HCT116 (cell line): Measurements from ENCODE around the gene XYLT1. TPM values are rescaled to one million over a fixed set of nuclear protein-coding genes. Genes with fewer than 3 reads are reported as not detected.

ENCODE experiments used
- ATAC-seq: fragments of 200-7000 bp; cut with Tn5 transposase; 2 replicates; pipeline ENCODE4 v1.9.1; 2020; ENCODE audit warnings: mild to moderate bottlenecking, moderate library complexity
- BruUV-seq: library from RNA; stranded (reverse); fragments of 400-500 nt; replicated peaks from 2 replicates; lab custom pipeline; 2021; lab: Mats Ljungman, UMichigan
- CTCF ChIA-PET: fragments of 300-600 bp; sonication (Branson Sonifier 250); formaldehyde crosslinking; loops from one replicate; lab custom pipeline; 2021; ENCODE audit warnings: antibody characterized with exemption; lab: Charles Lee
- POLR2A ChIA-PET: fragments of 300-600, 350-600 bp; sonication (Branson Sonifier 250); formaldehyde crosslinking; loops from one replicate; lab custom pipeline; 2021; ENCODE audit warnings: antibody characterized with exemption; lab: Charles Lee
- RAD21 ChIA-PET, 2 experiments: fragments of 300-600 bp; sonication (Branson Sonifier 250); formaldehyde crosslinking; loops; one replicate each; lab custom pipeline; 2023; ENCODE audit warnings: low total read pairs in 2 of 2; ENCODE audit not compliant: uncharacterized antibody in 2 of 2, unreplicated experiment in 2 of 2, low non-redundant PET in 1 of 2; lab: Charles Lee
- DNase-seq: peaks from one replicate; pipeline ENCODE4 v3.0.0-alpha.2; 2010; ENCODE audit warnings: low read depth, low spot score
- H2AFZ ChIP-seq: fragments of 200-600 bp; shearing (Covaris generic), sonication (generic); 2 replicates; pipeline ENCODE4 v1.6.1; 2017; ENCODE audit warnings: low read depth, mixed run types, mixed read lengths, antibody characterized with exemption, low read length; ENCODE audit not compliant: poor library complexity, severe bottlenecking
- H3K27ac ChIP-seq: 2 replicates; pipeline ENCODE4 v1.5.1; 2012; ENCODE audit warnings: low read depth, low read length
- H3K27me3 ChIP-seq: fragments of 200-600 bp; sonication (generic); 2 replicates; pipeline ENCODE4 v1.6.1; 2016; ENCODE audit warnings: mixed run types, low read length, mixed read lengths; ENCODE audit not compliant: insufficient read depth
- H3K36me3 ChIP-seq, 2 experiments: fragments of 200-500 bp in 1 of 2; fragments of 200-600 bp in 1 of 2; sonication (Bioruptor generic) in 1 of 2; sonication (generic) in 1 of 2; 2 replicates each; pipeline versions ENCODE4 v1.5.1 to v1.6.1; 2014 to 2016; ENCODE audit warnings: low read length in 2 of 2, inconsistent platforms in 1 of 2, mixed read lengths in 1 of 2, mixed run types in 1 of 2; ENCODE audit not compliant: insufficient read depth in 2 of 2, control insufficient read depth in 1 of 2
- H3K4me1 ChIP-seq, 2 experiments: fragments of 200-600 bp in 1 of 2; sonication (generic) in 1 of 2; 2 replicates each; pipeline versions ENCODE4 v1.5.1 to v1.6.1; 2012 to 2017; ENCODE audit warnings: low read length in 2 of 2, inconsistent platforms in 1 of 2, mild to moderate bottlenecking in 1 of 2, mixed read lengths in 1 of 2, mixed run types in 1 of 2, moderate library complexity in 1 of 2; ENCODE audit not compliant: insufficient read depth in 2 of 2, control insufficient read depth in 1 of 2
- H3K4me2 ChIP-seq: fragments of 200-600 bp; sonication (generic); 2 replicates; pipeline ENCODE4 v1.6.1; 2017; ENCODE audit warnings: mixed run types, low read length, mixed read lengths
- H3K4me3 ChIP-seq, 2 experiments: fragments of 200-600 bp in 1 of 2; sonication (generic) in 1 of 2; replicated peaks in 1 of 2; 2 replicates each; pipeline ENCODE4 v1.5.1; 2011 to 2016; ENCODE audit warnings: low read length in 2 of 2, control low read depth in 1 of 2, low read depth in 1 of 2, mild to moderate bottlenecking in 1 of 2, mixed read lengths in 1 of 2, mixed run types in 1 of 2
- H3K79me2 ChIP-seq: fragments of 200-600 bp; sonication (generic); 2 replicates; pipeline ENCODE4 v1.6.1; 2017; ENCODE audit warnings: mild to moderate bottlenecking, mixed run types, low read length, moderate library complexity, mixed read lengths; ENCODE audit not compliant: insufficient read depth
- H3K9ac ChIP-seq: fragments of 200-600 bp; sonication (generic); 2 replicates; pipeline ENCODE4 v1.6.1; 2016; ENCODE audit warnings: low read length, mixed read lengths
- H3K9me2 ChIP-seq: fragments of 200-600 bp; sonication (generic), shearing (Covaris generic); 2 replicates; pipeline ENCODE4 v1.6.1; 2017; ENCODE audit warnings: mixed run types, mild to moderate bottlenecking, moderate library complexity; ENCODE audit not compliant: insufficient read depth
- H3K9me3 ChIP-seq, 2 experiments: fragments of 200-500 bp in 1 of 2; fragments of 200-600 bp in 1 of 2; sonication (Bioruptor generic) in 1 of 2; sonication (generic) in 1 of 2; 2 replicates each; pipeline ENCODE4 v1.6.1; 2014 to 2017; ENCODE audit warnings: low read length in 2 of 2, mixed read lengths in 2 of 2, inconsistent platforms in 1 of 2, low read depth in 1 of 2, mild to moderate bottlenecking in 1 of 2, mixed run types in 1 of 2, moderate library complexity in 1 of 2; ENCODE audit not compliant: control insufficient read depth in 1 of 2, insufficient read depth in 1 of 2
- H4K20me1 ChIP-seq: fragments of 200-600 bp; sonication (generic), shearing (Covaris generic); 2 replicates; pipeline ENCODE4 v1.6.1; 2017; ENCODE audit warnings: mixed run types, mild to moderate bottlenecking, moderate library complexity; ENCODE audit not compliant: insufficient read depth
- ATF3 ChIP-seq: IDR thresholded peaks from 2 replicates; pipeline ENCODE4 v1.6.1; 2012
- CEBPB ChIP-seq: IDR thresholded peaks from 2 replicates; pipeline ENCODE4 v1.6.1; 2012; ENCODE audit warnings: low read depth
- CTCF ChIP-seq, 3 experiments: fragments of 200-600 bp in 1 of 3; sonication (generic) in 1 of 3; IDR thresholded peaks in 2 of 3; conservative IDR thresholded peaks in 1 of 3; 2 replicates each; pipeline ENCODE4 v1.5.1; 2012 to 2017; ENCODE audit warnings: low read depth in 2 of 3, low read length in 2 of 3, antibody characterized with exemption in 1 of 3, borderline replicate concordance in 1 of 3, control low read depth in 1 of 3, mild to moderate bottlenecking in 1 of 3, mixed read lengths in 1 of 3, mixed run types in 1 of 3, moderate library complexity in 1 of 3; ENCODE audit not compliant: insufficient read depth in 1 of 3
- EGR1 ChIP-seq: IDR thresholded peaks from 2 replicates; pipeline ENCODE4 v1.6.1; 2012; ENCODE audit warnings: low read depth
- EZH2 ChIP-seq: fragments of 200-600 bp; sonication (generic); IDR thresholded peaks from 2 replicates; pipeline ENCODE4 v1.6.1; 2017; ENCODE audit warnings: antibody characterized with exemption, mixed run types
- EZH2phosphoT487 ChIP-seq: fragments of 200-600 bp; IDR thresholded peaks from 2 replicates; pipeline ENCODE4 v1.6.1; 2018; ENCODE audit warnings: antibody characterized with exemption, borderline replicate concordance
- FOSL1 ChIP-seq: IDR thresholded peaks from 2 replicates; pipeline ENCODE4 v1.6.1; 2012; ENCODE audit warnings: low read depth
- JUND ChIP-seq: IDR thresholded peaks from 2 replicates; pipeline ENCODE4 v1.6.1; 2012
- MAX ChIP-seq: IDR thresholded peaks from 2 replicates; pipeline ENCODE4 v1.6.1; 2012
- POLR2A ChIP-seq: IDR thresholded peaks from 2 replicates; pipeline ENCODE4 v1.7.0; 2011; ENCODE audit warnings: borderline replicate concordance; ENCODE audit not compliant: insufficient read depth, insufficient read length; ENCODE audit errors: extremely low read depth
- SP1 ChIP-seq: IDR thresholded peaks from 2 replicates; pipeline ENCODE4 v1.6.1; 2012; ENCODE audit warnings: low read depth
- SRF ChIP-seq: IDR thresholded peaks from 2 replicates; pipeline ENCODE4 v1.6.1; 2012; ENCODE audit warnings: low read depth
- TCF7L2 ChIP-seq: IDR thresholded peaks from 2 replicates; pipeline ENCODE4 v1.7.0; 2011; ENCODE audit warnings: borderline replicate concordance, inconsistent platforms; ENCODE audit not compliant: insufficient read depth, insufficient read length; ENCODE audit errors: extremely low read depth
- ZFX ChIP-seq: fragments of 450-650 bp; IDR thresholded peaks from 2 replicates; pipeline ENCODE4 v1.6.1; 2017
- ZNF274 ChIP-seq: fragments of 200-500 bp; sonication (Bioruptor generic); IDR thresholded peaks from 2 replicates; pipeline ENCODE4 v1.6.1; 2014; ENCODE audit warnings: mild to moderate bottlenecking, low read depth, low read length, inconsistent platforms
- intact Hi-C: fragments of 100-400 bp; cut with micrococcal nuclease; formaldehyde crosslinking; loops from 2 replicates; pipeline ENCODE4 v1.10.0; 2022
- total RNA-seq: library from RNA; stranded (reverse); gene quantifications from one replicate; pipeline ENCODE4 v1.2.1, GENCODE V29; 2021; ENCODE audit not compliant: unreplicated experiment

The XYLT1 gene
- total RNA-seq, 1 experiment from 2014 or later: 4.5 TPM

- no peak overlapping the region for H3K4me3 ChIP-seq
- intact Hi-C loops: no loop called here
- TF ChIP-seq JUND: 0 out of 2 replicates have a peak, but pooled peaks have one; percentile 15
- peak; percentile 56; the same call in 1 of the 2 replicates for TF ChIP-seq SRF
- TF ChIP-seq CTCF (IDR thresholded peaks at IDR 0.05 in 2 of 3, conservative IDR thresholded peaks at IDR 0.05 in 1 of 3; ENCODE audit: borderline replicate concordance in 1 of 3, insufficient read depth in 1 of 3, low read depth in 2 of 3, low read length in 2 of 3): no peak
These were observed 130.8 kb downstream of the XYLT1 start for GRCh38 chr16:17339764-17340541.

GRCh38 chr16:17338244-17338643 lies 132.5 kb downstream of the XYLT1 start:
- H3K9me3 ChIP-seq: no peaks in the 10 kb centered on the region
- H3K4me3 ChIP-seq: no peak overlapping the region
- no peaks in the 10 kb centered on the region for H3K4me1 ChIP-seq
- H3K79me2 ChIP-seq: no peaks in the 10 kb centered on the region
- H4K20me1 ChIP-seq: no peaks in the 10 kb centered on the region
- ATAC-seq (no peak), DNase-seq (no peak)
- CTCF ChIA-PET: no interaction called here
- H3K36me3 ChIP-seq: no peaks in the 10 kb centered on the region
- BruUV-seq: no TSS peak
- RAD21 ChIA-PET: no interaction called here
- POLR2A ChIA-PET: no interaction called here
- H3K27me3 ChIP-seq: no peaks in the 10 kb centered on the region
- intact Hi-C loops: no loop called here
- no peak overlapping the region for H3K27ac ChIP-seq
- no peak overlapping the region for H3K4me2 ChIP-seq
- TF ChIP-seq ZNF274: no peak
- no peak for TF ChIP-seq CEBPB
- TF ChIP-seq TCF7L2: no peak
- TF ChIP-seq SP1: no peak
- no peak for TF ChIP-seq MAX
- TF ChIP-seq FOSL1: no peak
- TF ChIP-seq EZH2: no peak
- no peak for TF ChIP-seq ZFX
- TF ChIP-seq POLR2A: no peak
- no peak for TF ChIP-seq EGR1
- TF ChIP-seq ATF3: no peak
- no peak for TF ChIP-seq EZH2phosphoT487
- H3K9ac ChIP-seq: no peak overlapping the region
- no peak overlapping the region for H2AFZ ChIP-seq
- H3K9me2 ChIP-seq: no peaks in the 10 kb centered on the region

More at GRCh38 chr16:17339764-17340541, 130.8 kb downstream of the XYLT1 start:
- H3K36me3 ChIP-seq: no peaks in the 10 kb centered on the region
- no peaks in the 10 kb centered on the region for H3K9me3 ChIP-seq
- H3K79me2 ChIP-seq: no peaks in the 10 kb centered on the region
- no peak overlapping the region for H3K4me2 ChIP-seq
- no peaks in the 10 kb centered on the region for H4K20me1 ChIP-seq
- ChIA-PET CTCF (no interaction called here), POLR2A (no interaction called here), RAD21 (no interaction called here)
- no peaks in the 10 kb centered on the region for H3K4me1 ChIP-seq
- H2AFZ ChIP-seq: no peak overlapping the region
- H3K27ac ChIP-seq: no peak overlapping the region
- no peak overlapping the region for H3K9ac ChIP-seq
- H3K27me3 ChIP-seq: no peaks in the 10 kb centered on the region
- DNase-seq: no peak
- no peaks in the 10 kb centered on the region for H3K9me2 ChIP-seq
- BruUV-seq: no TSS peak
- 0 out of 2 replicates have a peak, but pooled peaks have one; percentile 17 for ATAC-seq
